GM19438 (cell line): ENCODE data around the gene KLHL13.
"Not testable (repeated sequence)": the region's sequence is repeated elsewhere in the genome, so short reads cannot be mapped to it uniquely, and the experiment has no call there.

Experiments used
- ATAC-seq: cut with Tn5 transposase; IDR thresholded peaks from one replicate; pipeline ENCODE4 v1.9.1; 2021; ENCODE audit warnings: low read depth; ENCODE audit not compliant: unreplicated experiment

The KLHL13 gene

GRCh38 chrX:118100091-118100490 lies 16.5 kb downstream of the KLHL13 start:
- ATAC-seq, result no peak

- ATAC-seq, result no peak
Measured at GRCh38 chrX:118088084-118088483, 28.5 kb downstream of the KLHL13 start.

- no peak for ATAC-seq
Measured at GRCh38 chrX:118074196-118074595, 42.4 kb downstream of the KLHL13 start.

- ATAC-seq, result no peak
Measured at GRCh38 chrX:118066867-118067515, 49.6 kb downstream of the KLHL13 start.

GRCh38 chrX:118062817-118063615 lies 53.6 kb downstream of the KLHL13 start:
- ATAC-seq, result peak; percentile 67

- ATAC-seq, result peak; percentile 45
Measured at GRCh38 chrX:118062048-118062789, 54.4 kb downstream of the KLHL13 start.

GRCh38 chrX:118058924-118059323 lies 57.7 kb downstream of the KLHL13 start:
- no peak for ATAC-seq

- no peak for ATAC-seq
Measured at GRCh38 chrX:118056870-118057269, 59.7 kb downstream of the KLHL13 start.

GRCh38 chrX:118049713-118050112 lies 66.9 kb downstream of the KLHL13 start:
- no peak for ATAC-seq

GRCh38 chrX:118047446-118048186 lies 69.0 kb downstream of the KLHL13 start:
- no peak for ATAC-seq

GRCh38 chrX:118039591-118039990 lies 77.0 kb downstream of the KLHL13 start:
- no peak for ATAC-seq

- no peak for ATAC-seq
Measured at GRCh38 chrX:118038614-118039365, 77.8 kb downstream of the KLHL13 start.

- ATAC-seq, result no peak
Measured at GRCh38 chrX:118026631-118027030, 90.0 kb downstream of the KLHL13 start.

GRCh38 chrX:118025226-118025625 lies 91.4 kb downstream of the KLHL13 start:
- ATAC-seq, result no peak

GRCh38 chrX:118024482-118024881 lies 92.1 kb downstream of the KLHL13 start:
- no peak for ATAC-seq

- no peak for ATAC-seq
Measured at GRCh38 chrX:118022753-118023152, 93.9 kb downstream of the KLHL13 start.

- ATAC-seq, result no peak
Measured at GRCh38 chrX:118016422-118016821, 100.2 kb downstream of the KLHL13 start.

- ATAC-seq, result not testable (repeated sequence)
Measured at GRCh38 chrX:118002417-118002816, 114.2 kb downstream of the KLHL13 start.

- ATAC-seq, result no peak
Measured at GRCh38 chrX:118000518-118000917, 116.1 kb downstream of the KLHL13 start.

- no peak for ATAC-seq
Measured at GRCh38 chrX:117998171-117998570, 118.4 kb downstream of the KLHL13 start.
